GM19467 (cell line): ENCODE data around the gene RPL13.

Source experiments
- ATAC-seq: cut with Tn5 transposase; IDR thresholded peaks from one replicate; pipeline ENCODE4 v1.9.1; 2021; ENCODE audit warnings: mild to moderate bottlenecking, moderate library complexity; ENCODE audit not compliant: unreplicated experiment

Gene RPL13

GRCh38 chr16:89560378-89561141 is at the start of gene RPL13:
RPL13 (plus strand) TSS chr16:89560682; CDS start chr16:89560960, 278 bp downstream.
- peak; percentile 87 for ATAC-seq

GRCh38 chr16:89511374-89511773 is 49.1 kb upstream of the RPL13 start:
- ATAC-seq: no peak

GRCh38 chr16:89512453-89512852 is 48.0 kb upstream of the RPL13 start:
- no peak for ATAC-seq

GRCh38 chr16:89517128-89517527 is 43.4 kb upstream of the RPL13 start:
- no peak for ATAC-seq

- no peak for ATAC-seq
Observed at GRCh38 chr16:89519881-89520280, 40.6 kb upstream of the RPL13 start.

- no peak for ATAC-seq
Observed at GRCh38 chr16:89522287-89522686, 38.2 kb upstream of the RPL13 start.

GRCh38 chr16:89523680-89524344 is 36.7 kb upstream of the RPL13 start:
- ATAC-seq: no peak

GRCh38 chr16:89525146-89525913 is 35.2 kb upstream of the RPL13 start:
- no peak for ATAC-seq

GRCh38 chr16:89529097-89529496 is 31.4 kb upstream of the RPL13 start:
- no peak for ATAC-seq

GRCh38 chr16:89530401-89531381 is 29.8 kb upstream of the RPL13 start:
- ATAC-seq: no peak

GRCh38 chr16:89531821-89532526 is 28.5 kb upstream of the RPL13 start:
- no peak for ATAC-seq

- no peak for ATAC-seq
Observed at GRCh38 chr16:89534252-89534756, 26.2 kb upstream of the RPL13 start.

GRCh38 chr16:89536371-89536770 is 24.1 kb upstream of the RPL13 start:
- ATAC-seq: no peak

GRCh38 chr16:89536886-89537548 is 23.5 kb upstream of the RPL13 start:
- no peak for ATAC-seq

- ATAC-seq: no peak
Observed at GRCh38 chr16:89537549-89537925, 22.9 kb upstream of the RPL13 start.

- no peak for ATAC-seq
Observed at GRCh38 chr16:89538286-89538685, 22.2 kb upstream of the RPL13 start.

- no peak for ATAC-seq
Observed at GRCh38 chr16:89540557-89540956, 19.9 kb upstream of the RPL13 start.

GRCh38 chr16:89541792-89542191 is 18.7 kb upstream of the RPL13 start:
- no peak for ATAC-seq

- no peak for ATAC-seq
Observed at GRCh38 chr16:89544113-89544512, 16.4 kb upstream of the RPL13 start.
